ENCODE data around the gene SMIM13.

Gene SMIM13

DNA sequence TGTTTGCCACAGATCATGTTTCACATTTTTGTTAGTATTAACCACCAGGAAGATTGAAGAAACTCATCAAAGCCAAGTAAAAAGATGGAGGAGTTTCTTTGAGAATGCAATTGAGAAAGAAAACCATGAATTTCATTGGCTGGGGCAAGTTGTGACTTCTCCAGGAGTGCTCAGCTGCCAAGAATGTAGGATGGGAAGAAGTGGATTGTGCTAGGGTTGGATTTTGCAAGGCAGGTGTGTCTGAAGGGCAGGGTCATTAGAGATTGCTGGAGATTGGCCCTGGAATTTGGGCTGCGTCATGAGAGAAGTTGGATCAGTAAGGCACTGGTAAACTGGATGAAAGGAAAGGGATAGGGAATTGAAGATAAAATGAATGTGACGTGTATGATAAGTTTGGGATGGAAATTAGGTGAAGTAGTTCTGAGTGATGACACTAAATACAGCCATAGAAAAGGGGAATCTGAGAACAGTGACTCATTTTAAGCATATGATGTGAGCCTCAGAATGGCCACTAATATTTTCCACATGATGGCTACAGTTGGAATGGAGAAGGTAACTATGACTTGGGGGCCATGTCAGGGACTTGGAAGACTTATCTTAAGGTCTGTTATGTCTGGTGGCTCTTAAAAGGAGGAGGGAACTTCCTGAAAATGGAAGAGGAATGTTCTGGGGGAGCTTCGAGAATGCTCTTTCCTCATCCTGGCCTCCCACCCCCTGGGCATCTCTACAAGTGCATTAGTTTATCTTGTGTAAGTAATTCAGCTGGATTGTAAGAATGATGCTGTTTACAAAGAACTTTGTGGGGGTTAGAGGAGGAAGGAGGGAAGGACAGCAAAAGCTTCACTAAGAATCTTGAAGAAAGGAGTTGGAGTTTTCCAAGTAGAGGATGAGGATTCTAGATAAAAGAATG is 45.7 kb downstream of the SMIM13 start:
- DNase-seq = no peak

DNA sequence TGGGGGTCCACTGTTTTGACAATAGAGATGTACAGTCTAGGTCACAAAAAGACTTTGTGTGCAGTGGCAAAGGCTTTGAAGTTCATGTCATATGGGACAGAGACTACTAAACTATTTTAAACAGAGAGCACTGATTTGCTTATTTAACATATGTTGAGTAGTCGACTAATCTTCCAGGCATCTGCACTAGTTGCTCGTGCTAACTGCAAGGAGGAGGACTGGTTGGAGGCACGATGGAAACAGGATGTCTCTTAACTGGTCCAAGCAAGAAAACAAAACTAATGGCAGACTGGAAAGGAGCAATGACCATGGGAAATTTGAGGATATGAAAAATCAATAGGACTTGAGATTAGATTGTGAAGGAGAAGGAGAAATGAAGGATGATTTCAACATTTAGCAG is 46.4 kb downstream of the SMIM13 start:
- no peaks in the 10 kb centered on the region for H3K27me3 ChIP-seq (ENCODE audit: insufficient read depth, low read depth, severe bottlenecking)
- no peak overlapping the region for H3K27ac ChIP-seq
- TF ChIP-seq, protein P1, sequence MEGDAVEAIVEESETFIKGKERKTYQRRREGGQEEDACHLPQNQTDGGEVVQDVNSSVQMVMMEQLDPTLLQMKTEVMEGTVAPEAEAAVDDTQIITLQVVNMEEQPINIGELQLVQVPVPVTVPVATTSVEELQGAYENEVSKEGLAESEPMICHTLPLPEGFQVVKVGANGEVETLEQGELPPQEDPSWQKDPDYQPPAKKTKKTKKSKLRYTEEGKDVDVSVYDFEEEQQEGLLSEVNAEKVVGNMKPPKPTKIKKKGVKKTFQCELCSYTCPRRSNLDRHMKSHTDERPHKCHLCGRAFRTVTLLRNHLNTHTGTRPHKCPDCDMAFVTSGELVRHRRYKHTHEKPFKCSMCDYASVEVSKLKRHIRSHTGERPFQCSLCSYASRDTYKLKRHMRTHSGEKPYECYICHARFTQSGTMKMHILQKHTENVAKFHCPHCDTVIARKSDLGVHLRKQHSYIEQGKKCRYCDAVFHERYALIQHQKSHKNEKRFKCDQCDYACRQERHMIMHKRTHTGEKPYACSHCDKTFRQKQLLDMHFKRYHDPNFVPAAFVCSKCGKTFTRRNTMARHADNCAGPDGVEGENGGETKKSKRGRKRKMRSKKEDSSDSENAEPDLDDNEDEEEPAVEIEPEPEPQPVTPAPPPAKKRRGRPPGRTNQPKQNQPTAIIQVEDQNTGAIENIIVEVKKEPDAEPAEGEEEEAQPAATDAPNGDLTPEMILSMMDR (IDR thresholded peaks at IDR 0.05; ENCODE audit: low read depth, low read length) = no peak

More for the DNA sequence above, 45.7 kb downstream of the SMIM13 start:
- TF ChIP-seq, protein P1 (IDR thresholded peaks at IDR 0.05; ENCODE audit: low read depth, low read length) = no peak
- H3K4me3 ChIP-seq (ENCODE audit: low read depth, low read length) = no peak overlapping the region
- no peaks in the 10 kb centered on the region for H3K9me3 ChIP-seq (ENCODE audit: severe bottlenecking)
- H3K27me3 ChIP-seq (ENCODE audit: insufficient read depth, low read depth, severe bottlenecking) = no peaks in the 10 kb centered on the region
- H3K36me3 ChIP-seq = peaks cover 26% of the 10 kb centered on the region
- H3K27ac ChIP-seq = no peak overlapping the region

GRCh38 chr6:11141295-11141694 is 47.7 kb downstream of the SMIM13 start:
- TF ChIP-seq, protein P1 (IDR thresholded peaks at IDR 0.05; ENCODE audit: low read depth, low read length) = no peak
- H3K27ac ChIP-seq = no peak overlapping the region

More for the DNA sequence above, 46.4 kb downstream of the SMIM13 start:
- H3K9me3 ChIP-seq (ENCODE audit: severe bottlenecking) = no peaks in the 10 kb centered on the region
- DNase-seq = no peak
- peaks cover 18% of the 10 kb centered on the region for H3K36me3 ChIP-seq
- H3K4me3 ChIP-seq (ENCODE audit: low read depth, low read length) = no peak overlapping the region

GRCh38 chr6:11142296-11143027 is 48.8 kb downstream of the SMIM13 start:
- no peaks in the 10 kb centered on the region for H3K9me3 ChIP-seq (ENCODE audit: severe bottlenecking)
- DNase-seq = no peak
- H3K27me3 ChIP-seq (ENCODE audit: insufficient read depth, low read depth, severe bottlenecking) = no peaks in the 10 kb centered on the region
- H3K4me3 ChIP-seq (ENCODE audit: low read depth, low read length) = no peak overlapping the region
- no peak overlapping the region for H3K27ac ChIP-seq
- no peaks in the 10 kb centered on the region for H3K36me3 ChIP-seq
- TF ChIP-seq, protein P1 (IDR thresholded peaks at IDR 0.05; ENCODE audit: low read depth, low read length) = no peak

More at GRCh38 chr6:11141295-11141694, 47.7 kb downstream of the SMIM13 start:
- H3K9me3 ChIP-seq (ENCODE audit: severe bottlenecking) = no peaks in the 10 kb centered on the region
- H3K27me3 ChIP-seq (ENCODE audit: insufficient read depth, low read depth, severe bottlenecking) = no peaks in the 10 kb centered on the region
- H3K4me3 ChIP-seq (ENCODE audit: low read depth, low read length) = no peak overlapping the region
- peaks cover 6% of the 10 kb centered on the region for H3K36me3 ChIP-seq
- no peak for DNase-seq

- Histone ChIP-seq H3K4me3 (ENCODE audit: low read depth, low read length) (no peak overlapping the region), H3K9me3 (ENCODE audit: severe bottlenecking) (no peaks in the 10 kb centered on the region), H3K27ac (no peak overlapping the region), H3K36me3 (no peaks in the 10 kb centered on the region), H3K27me3 (ENCODE audit: insufficient read depth, low read depth, severe bottlenecking) (no peaks in the 10 kb centered on the region)
- no peak for DNase-seq
- TF ChIP-seq, protein P1 (IDR thresholded peaks at IDR 0.05; ENCODE audit: low read depth, low read length) = no peak
These were observed 50.0 kb downstream of the SMIM13 start for GRCh38 chr6:11143394-11144371.
